GM12864 (cell line): ENCODE data around the gene PTPN1.

Experiments
- DNase-seq: peaks from one replicate; pipeline ENCODE4 v3.0.0-alpha.2; 2011; ENCODE audit warnings: low read depth
- H3K4me3 ChIP-seq: 2 replicates; pipeline ENCODE4 v1.5.1; 2011; ENCODE audit warnings: mild to moderate bottlenecking, low read depth, low read length, control low read depth
- CTCF ChIP-seq: IDR thresholded peaks from 2 replicates; pipeline ENCODE4 v1.5.1; 2011; ENCODE audit warnings: low read depth, mild to moderate bottlenecking, moderate library complexity, low read length, control low read depth, inconsistent platforms; ENCODE audit errors: missing control alignments

The PTPN1 gene

GRCh38 chr20:50593005-50593335 lies 82.8 kb downstream of the PTPN1 start:
- DNase-seq = no peak
- TF ChIP-seq CTCF = no peak
- no peak overlapping the region for H3K4me3 ChIP-seq

GRCh38 chr20:50594231-50594590 lies 84.0 kb downstream of the PTPN1 start:
- DNase-seq = no peak
- H3K4me3 ChIP-seq = no peak overlapping the region
- no peak for TF ChIP-seq CTCF

- no peak overlapping the region for H3K4me3 ChIP-seq
- no peak for DNase-seq
- no peak for TF ChIP-seq CTCF
These were observed 84.6 kb downstream of the PTPN1 start for GRCh38 chr20:50594591-50595432.

GRCh38 chr20:50595433-50595895 lies 85.3 kb downstream of the PTPN1 start:
- H3K4me3 ChIP-seq = no peak overlapping the region
- TF ChIP-seq CTCF = no peak
- no peak for DNase-seq

- no peak overlapping the region for H3K4me3 ChIP-seq
- TF ChIP-seq CTCF = no peak
- DNase-seq = no peak
These were observed 86.0 kb downstream of the PTPN1 start for GRCh38 chr20:50595988-50596693.

- no peak for DNase-seq
- no peak for TF ChIP-seq CTCF
- no peak overlapping the region for H3K4me3 ChIP-seq
These were observed 86.5 kb downstream of the PTPN1 start for GRCh38 chr20:50596694-50597021.

DNA sequence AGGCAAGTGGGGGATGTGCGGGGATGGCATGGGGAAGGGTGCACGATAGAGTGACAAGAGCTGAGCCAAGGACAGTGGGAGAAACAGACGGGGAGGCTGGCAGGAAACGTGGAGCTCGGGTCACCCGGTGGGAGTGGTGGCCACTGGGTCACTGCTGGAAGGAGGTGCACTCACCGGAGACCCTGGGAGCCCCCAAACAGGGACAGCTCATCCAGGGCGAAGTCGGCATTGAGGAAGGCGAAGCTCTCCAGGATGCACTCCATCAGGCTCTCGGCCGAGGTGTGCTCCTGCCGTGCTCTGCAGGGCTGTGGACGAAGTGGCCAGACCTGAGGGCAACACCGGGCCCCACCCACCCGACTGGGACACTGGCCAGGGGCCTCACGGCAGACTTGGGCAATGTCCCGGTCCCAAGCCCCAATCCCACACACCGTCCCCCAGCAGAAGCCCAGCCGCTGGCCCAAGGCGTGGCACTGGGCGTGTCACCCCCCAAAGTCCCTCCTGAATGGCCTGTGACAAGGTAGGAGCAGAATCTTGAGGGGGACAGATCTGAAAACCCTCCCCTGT lies 87.3 kb downstream of the PTPN1 start:
- H3K4me3 ChIP-seq = no peak overlapping the region
- no peak for DNase-seq
- no peak for TF ChIP-seq CTCF
